Endothelial cell of umbilical vein (primary cell): Measurements from ENCODE around the gene IGFBP3. TPM values are rescaled to one million over a fixed set of nuclear protein-coding genes. Genes with fewer than 3 reads are reported as not detected.

ENCODE experiments used
- BruUV-seq: library from RNA; stranded (reverse); fragments of 400-500 nt; replicated peaks from 2 replicates; lab custom pipeline; 2021; lab: Mats Ljungman, UMichigan
- CTCF ChIA-PET: fragments of 300-600, 350-600 bp; sonication (Branson Sonifier 250); formaldehyde crosslinking; loops from one replicate; lab custom pipeline; 2021; ENCODE audit warnings: antibody characterized with exemption, inconsistent platforms; lab: Charles Lee
- POLR2A ChIA-PET: fragments of 300-600, 350-600 bp; sonication (Branson Sonifier 250); formaldehyde crosslinking; loops from one replicate; lab custom pipeline; 2021; ENCODE audit warnings: antibody characterized with exemption, inconsistent platforms; lab: Charles Lee
- DNase-seq: peaks from one replicate; pipeline ENCODE4 v3.0.0-alpha.2; 2011; ENCODE audit warnings: low read depth, low spot score
- FAIRE-seq: peaks from 2 replicates; lab custom pipeline; 2011; peaks lifted over from hg19 to GRCh38; lab: Jason Lieb, UNC
- H2AFZ ChIP-seq: 2 replicates; pipeline ENCODE4 v1.6.0; 2012; ENCODE audit warnings: low read depth, low read length, control low read depth, inconsistent platforms
- H3K27ac ChIP-seq: 2 replicates; pipeline ENCODE4 v1.5.1; 2011; ENCODE audit warnings: low read depth, mild to moderate bottlenecking, control low read depth, low read length, moderate library complexity; ENCODE audit not compliant: insufficient read depth
- H3K27me3 ChIP-seq, 2 experiments: 2 replicates each; pipeline versions ENCODE4 v1.6.0 to v1.6.1; 2011; ENCODE audit warnings: low read length in 2 of 2, mixed read lengths in 1 of 2; ENCODE audit not compliant: control insufficient read depth in 2 of 2, insufficient read depth in 2 of 2
- H3K36me3 ChIP-seq, 2 experiments: 2 replicates in 1 of 2; 3 replicates in 1 of 2; pipeline ENCODE4 v1.5.1; 2011; ENCODE audit warnings: low read length in 2 of 2, mild to moderate bottlenecking in 1 of 2, moderate library complexity in 1 of 2; ENCODE audit not compliant: control insufficient read depth in 2 of 2, insufficient read depth in 2 of 2; ENCODE audit errors: extremely low read depth in 1 of 2
- H3K4me1 ChIP-seq: 3 replicates; pipeline ENCODE4 v1.5.1; 2011; ENCODE audit warnings: mild to moderate bottlenecking, low read length; ENCODE audit not compliant: control insufficient read depth, insufficient read depth; ENCODE audit errors: extremely low read depth
- H3K4me2 ChIP-seq: 2 replicates; pipeline ENCODE4 v1.6.1; 2011; ENCODE audit warnings: low read length, control low read depth, mixed read lengths; ENCODE audit not compliant: insufficient read depth
- H3K4me3 ChIP-seq, 3 experiments: fragments of 200-600 bp in 1 of 3; sonication (generic), shearing (Covaris generic) in 1 of 3; replicated peaks in 1 of 3; 2 replicates each; pipeline ENCODE4 v1.5.1; 2011 to 2016; ENCODE audit warnings: control low read depth in 3 of 3, low read length in 3 of 3, mild to moderate bottlenecking in 2 of 3, inconsistent platforms in 1 of 3, low read depth in 1 of 3, moderate library complexity in 1 of 3; ENCODE audit not compliant: insufficient read depth in 1 of 3
- H3K79me2 ChIP-seq: 2 replicates; pipeline ENCODE4 v1.6.0; 2012; ENCODE audit warnings: low read length, inconsistent platforms; ENCODE audit not compliant: control insufficient read depth, insufficient read depth
- H3K9ac ChIP-seq: replicated peaks from 2 replicates; pipeline ENCODE3; 2011; ENCODE audit warnings: low read length, control low read depth; ENCODE audit not compliant: insufficient read depth; ENCODE audit errors: extremely low read depth
- H3K9me1 ChIP-seq: replicated peaks from 3 replicates; pipeline ENCODE4 v1.6.0; 2011; ENCODE audit warnings: mild to moderate bottlenecking, low read length; ENCODE audit not compliant: control insufficient read depth, insufficient read depth; ENCODE audit errors: extremely low read depth
- H3K9me3 ChIP-seq: replicated peaks from 2 replicates; pipeline ENCODE4 v1.5.1; 2012; ENCODE audit warnings: low read length, inconsistent platforms; ENCODE audit not compliant: control insufficient read depth, insufficient read depth
- H4K20me1 ChIP-seq: replicated peaks from 2 replicates; pipeline ENCODE3; 2011; ENCODE audit warnings: mild to moderate bottlenecking, low read length; ENCODE audit not compliant: control insufficient read depth, insufficient read depth; ENCODE audit errors: extremely low read depth
- EZH2 ChIP-seq: IDR thresholded peaks from 2 replicates; pipeline ENCODE4 v1.6.1; 2012; ENCODE audit warnings: borderline replicate concordance, low read depth, mild to moderate bottlenecking, moderate library complexity, low read length, inconsistent platforms; ENCODE audit not compliant: severe bottlenecking
- FOS ChIP-seq: IDR thresholded peaks from 2 replicates; pipeline ENCODE4 v1.6.1; 2011; ENCODE audit warnings: mild to moderate bottlenecking, low read length, moderate library complexity, borderline replicate concordance; ENCODE audit not compliant: insufficient read depth
- GATA2 ChIP-seq: IDR thresholded peaks from 2 replicates; pipeline ENCODE4 v1.7.0; 2011; ENCODE audit warnings: low read depth, mild to moderate bottlenecking, moderate library complexity, mixed read lengths, low read length; ENCODE audit not compliant: insufficient read length, insufficient read depth
- JUN ChIP-seq: IDR thresholded peaks from 2 replicates; pipeline ENCODE4 v1.6.1; 2011; ENCODE audit warnings: borderline replicate concordance, low read depth; ENCODE audit not compliant: insufficient read length, insufficient read depth
- MYC ChIP-seq: IDR thresholded peaks from one replicate; pipeline ENCODE4 v1.6.1; 2011; ENCODE audit warnings: mild to moderate bottlenecking, low read depth, low read length
- POLR2A ChIP-seq: IDR thresholded peaks from 2 replicates; pipeline ENCODE4 v1.6.1; 2012; ENCODE audit warnings: low read depth, mild to moderate bottlenecking, control low read depth, low read length
- POLR2AphosphoS5 ChIP-seq: IDR thresholded peaks from 2 replicates; pipeline ENCODE4 v1.6.1; 2012; ENCODE audit warnings: low read depth, mild to moderate bottlenecking, control low read depth, low read length, moderate library complexity; ENCODE audit not compliant: insufficient read depth
- dilution Hi-C: fragments of 300-500 bp; cut with MboI; formaldehyde crosslinking; loops from one replicate; pipeline ENCODE4 v1.15.0; 2019; ENCODE audit warnings: low sequenced_read_pairs; ENCODE audit not compliant: extremely low pct_ligation_motif_present
- intact Hi-C: fragments of 100-400 bp; cut with micrococcal nuclease; formaldehyde crosslinking; loops from one replicate; pipeline ENCODE4 v1.10.0; 2022
- polyA plus RNA-seq, 4 experiments: library from polyadenylated mRNA; depleted of rRNA in 3 of 4; stranded (reverse) in 3 of 4; unstranded in 1 of 4; fragments of >200 nt; gene quantifications; 2 replicates each; pipeline versions ENCODE4 v1.2.1 to v1.2.3, GENCODE V29; 2011 to 2012; ENCODE audit warnings: missing spikeins in 1 of 4
- total RNA-seq: library from RNA; stranded (reverse); gene quantifications from 2 replicates; pipeline ENCODE4 v1.2.3, GENCODE V29; 2021
- TF ChIP-seq, protein P1 (sequence below): IDR thresholded peaks from 2 replicates; pipeline ENCODE4 v1.6.1; 2011; ENCODE audit not compliant: insufficient read depth, insufficient read length
- TF ChIP-seq, protein P2 (sequence below), 2 donors: IDR thresholded peaks; 1 replicate in 1 of 2; 2 replicates in 1 of 2; pipeline ENCODE4 v1.5.1; 2011; ENCODE audit warnings: low read length in 2 of 2, mild to moderate bottlenecking in 2 of 2, moderate library complexity in 2 of 2, control low read depth in 1 of 2, inconsistent platforms in 1 of 2, low read depth in 1 of 2; ENCODE audit not compliant: insufficient read depth in 1 of 2; ENCODE audit errors: extremely low read depth in 1 of 2

Gene IGFBP3
- total and polyA plus RNA-seq, 2 donors (not counting 3 experiments of a cell fraction or from before 2014, with no cell fraction given), result 3.4 to 10.1 TPM

DNA sequence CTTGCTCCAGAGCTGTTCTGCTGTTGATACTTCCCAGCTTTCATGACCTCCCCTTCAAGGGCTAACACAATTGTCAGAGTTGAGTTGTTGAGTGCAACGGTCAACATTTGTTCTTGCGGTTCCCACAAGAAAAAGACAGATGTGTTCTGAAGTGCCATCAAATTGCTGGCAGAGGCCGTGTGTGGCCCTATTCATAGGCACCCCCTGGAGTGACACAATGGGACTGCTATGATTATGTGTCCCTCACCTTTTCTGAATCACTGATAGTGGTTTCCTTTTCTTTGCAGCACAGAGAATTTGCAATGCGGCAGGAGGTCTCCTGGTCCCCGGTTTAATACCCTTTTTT lies 38.6 kb downstream of the IGFBP3 start:
- DNase-seq, result no peak
- FAIRE-seq, result no peak
- CTCF ChIA-PET, result interaction anchor here (1.3 kb wide), 1 partner anchor 9 kb away, joined by 5 read pairs; no protein-coding TSS in a partner anchor
- Histone ChIP-seq H3K9me1 (no peaks in the 10 kb centered on the region), H3K27me3 (no peaks in the 10 kb centered on the region), H3K9me3 (no peaks in the 10 kb centered on the region), H3K4me1 (peaks cover 19% of the 10 kb centered on the region), H3K36me3 (no peaks in the 10 kb centered on the region), H3K27ac (no peak overlapping the region), H3K4me3 (no peak overlapping the region), H3K4me2 (no peak overlapping the region), H3K79me2 (no peaks in the 10 kb centered on the region), H2AFZ (no peak overlapping the region), H3K9ac (no peak overlapping the region), H4K20me1 (no peaks in the 10 kb centered on the region)
- dilution Hi-C loops, result no loop called here
- POLR2A ChIA-PET, result no interaction called here
- no TSS peak for BruUV-seq
- TF ChIP-seq GATA2, result no peak
- TF ChIP-seq, protein P1, sequence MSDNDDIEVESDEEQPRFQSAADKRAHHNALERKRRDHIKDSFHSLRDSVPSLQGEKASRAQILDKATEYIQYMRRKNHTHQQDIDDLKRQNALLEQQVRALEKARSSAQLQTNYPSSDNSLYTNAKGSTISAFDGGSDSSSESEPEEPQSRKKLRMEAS, result no peak
- no peak for TF ChIP-seq FOS
- intact Hi-C loops, result no loop called here

DNA sequence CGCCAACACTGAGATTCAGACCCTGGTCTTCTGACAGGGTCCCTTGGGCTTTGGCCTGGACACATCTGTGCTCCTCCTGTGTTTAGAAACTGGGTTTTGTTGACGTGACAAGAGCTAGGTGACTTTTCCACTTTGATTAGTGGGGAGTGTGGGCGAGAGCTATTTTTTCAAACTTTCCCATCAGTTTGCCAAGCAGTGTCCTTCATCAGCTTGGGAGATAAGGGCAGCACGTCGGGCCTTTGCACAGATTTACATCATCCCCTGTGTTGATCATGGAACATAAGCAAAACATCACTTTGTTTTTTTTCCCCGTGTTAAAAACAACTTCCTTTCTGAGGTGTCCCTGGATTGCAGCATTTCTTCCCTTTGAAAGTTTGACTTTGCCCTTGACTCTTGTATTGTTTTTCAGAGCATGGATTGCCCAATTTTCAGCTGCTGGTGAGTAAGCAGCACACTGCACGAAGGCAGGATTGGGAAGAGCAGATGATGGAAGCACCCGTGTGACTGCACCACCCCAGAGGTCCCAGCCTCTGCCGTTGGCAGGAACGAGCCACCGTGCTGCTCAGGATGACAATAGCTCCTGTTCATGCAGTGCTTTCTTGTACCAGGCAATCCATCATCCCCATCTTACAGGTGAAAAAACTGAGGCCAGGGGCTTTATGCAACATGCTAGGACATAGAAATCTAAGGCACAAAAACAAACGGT lies 39.2 kb downstream of the IGFBP3 start:
- TF ChIP-seq, protein P2, sequence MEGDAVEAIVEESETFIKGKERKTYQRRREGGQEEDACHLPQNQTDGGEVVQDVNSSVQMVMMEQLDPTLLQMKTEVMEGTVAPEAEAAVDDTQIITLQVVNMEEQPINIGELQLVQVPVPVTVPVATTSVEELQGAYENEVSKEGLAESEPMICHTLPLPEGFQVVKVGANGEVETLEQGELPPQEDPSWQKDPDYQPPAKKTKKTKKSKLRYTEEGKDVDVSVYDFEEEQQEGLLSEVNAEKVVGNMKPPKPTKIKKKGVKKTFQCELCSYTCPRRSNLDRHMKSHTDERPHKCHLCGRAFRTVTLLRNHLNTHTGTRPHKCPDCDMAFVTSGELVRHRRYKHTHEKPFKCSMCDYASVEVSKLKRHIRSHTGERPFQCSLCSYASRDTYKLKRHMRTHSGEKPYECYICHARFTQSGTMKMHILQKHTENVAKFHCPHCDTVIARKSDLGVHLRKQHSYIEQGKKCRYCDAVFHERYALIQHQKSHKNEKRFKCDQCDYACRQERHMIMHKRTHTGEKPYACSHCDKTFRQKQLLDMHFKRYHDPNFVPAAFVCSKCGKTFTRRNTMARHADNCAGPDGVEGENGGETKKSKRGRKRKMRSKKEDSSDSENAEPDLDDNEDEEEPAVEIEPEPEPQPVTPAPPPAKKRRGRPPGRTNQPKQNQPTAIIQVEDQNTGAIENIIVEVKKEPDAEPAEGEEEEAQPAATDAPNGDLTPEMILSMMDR (IDR thresholded peaks at IDR 0.05; ENCODE audit: extremely low read depth in 1 of 2, insufficient read depth in 1 of 2, low read depth in 1 of 2, low read length in 2 of 2), result no peak
- no peak for TF ChIP-seq FOS
- TF ChIP-seq JUN, result no peak
- no peak for TF ChIP-seq POLR2AphosphoS5
- TF ChIP-seq, protein P1, result no peak
- no peak for TF ChIP-seq GATA2
- TF ChIP-seq POLR2A, result no peak
- TF ChIP-seq MYC, result no peak
- no peak for TF ChIP-seq EZH2
- DNase-seq, result no peak
- dilution Hi-C loops (no loop called here), intact Hi-C loops (no loop called here)
- Histone ChIP-seq H3K4me1 (peaks cover 14% of the 10 kb centered on the region), H3K9ac (no peak overlapping the region), H3K27me3 (no peaks in the 10 kb centered on the region), H4K20me1 (no peaks in the 10 kb centered on the region), H3K4me2 (no peak overlapping the region), H3K27ac (no peak overlapping the region), H2AFZ (no peak overlapping the region), H3K36me3 (no peaks in the 10 kb centered on the region), H3K9me1 (no peaks in the 10 kb centered on the region), H3K9me3 (no peaks in the 10 kb centered on the region), H3K4me3 (no peak overlapping the region), H3K79me2 (no peaks in the 10 kb centered on the region)
- no TSS peak for BruUV-seq
- CTCF ChIA-PET, result interaction anchor here (1.3 kb wide), 1 partner anchor 9 kb away, joined by 5 read pairs; no protein-coding TSS in a partner anchor
- no peak for FAIRE-seq
- POLR2A ChIA-PET, result no interaction called here
